22Rv1 (cell line): ENCODE results near the gene OGDH.

ENCODE experiments used
- ZFX ChIP-seq: fragments of 450-650 bp; IDR thresholded peaks from 2 replicates; pipeline ENCODE4 v1.6.1; 2017; ENCODE audit warnings: antibody characterized with exemption, borderline replicate concordance
- TF ChIP-seq, protein P1 (sequence below): fragments of 450-650 bp; IDR thresholded peaks from 2 replicates; pipeline ENCODE4 v1.5.1; 2017; ENCODE audit warnings: mild to moderate bottlenecking

DNA sequence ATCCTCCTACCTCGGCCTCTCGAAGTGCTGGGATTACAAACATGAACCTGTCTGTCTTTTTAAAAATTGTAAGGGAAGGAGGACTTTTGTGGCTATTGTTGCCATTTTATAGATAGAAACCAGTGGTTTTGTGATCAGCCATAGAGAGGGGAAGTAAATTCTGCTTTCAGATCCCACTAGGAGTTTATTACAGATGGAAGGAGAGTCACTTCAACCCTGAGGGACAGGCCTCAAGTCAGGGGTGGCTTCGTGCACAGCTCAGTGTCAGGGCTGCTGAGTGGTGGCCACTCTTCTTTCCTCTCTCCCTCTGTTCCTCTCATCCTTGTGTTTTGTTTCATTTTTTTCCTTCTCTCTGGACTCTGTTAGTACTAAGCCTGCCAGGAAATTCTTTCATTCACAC, 60.8 kb downstream of the OGDH start:
- TF ChIP-seq, protein P1, sequence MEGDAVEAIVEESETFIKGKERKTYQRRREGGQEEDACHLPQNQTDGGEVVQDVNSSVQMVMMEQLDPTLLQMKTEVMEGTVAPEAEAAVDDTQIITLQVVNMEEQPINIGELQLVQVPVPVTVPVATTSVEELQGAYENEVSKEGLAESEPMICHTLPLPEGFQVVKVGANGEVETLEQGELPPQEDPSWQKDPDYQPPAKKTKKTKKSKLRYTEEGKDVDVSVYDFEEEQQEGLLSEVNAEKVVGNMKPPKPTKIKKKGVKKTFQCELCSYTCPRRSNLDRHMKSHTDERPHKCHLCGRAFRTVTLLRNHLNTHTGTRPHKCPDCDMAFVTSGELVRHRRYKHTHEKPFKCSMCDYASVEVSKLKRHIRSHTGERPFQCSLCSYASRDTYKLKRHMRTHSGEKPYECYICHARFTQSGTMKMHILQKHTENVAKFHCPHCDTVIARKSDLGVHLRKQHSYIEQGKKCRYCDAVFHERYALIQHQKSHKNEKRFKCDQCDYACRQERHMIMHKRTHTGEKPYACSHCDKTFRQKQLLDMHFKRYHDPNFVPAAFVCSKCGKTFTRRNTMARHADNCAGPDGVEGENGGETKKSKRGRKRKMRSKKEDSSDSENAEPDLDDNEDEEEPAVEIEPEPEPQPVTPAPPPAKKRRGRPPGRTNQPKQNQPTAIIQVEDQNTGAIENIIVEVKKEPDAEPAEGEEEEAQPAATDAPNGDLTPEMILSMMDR: no peak
- no peak for TF ChIP-seq ZFX
